D341Med (cell line): ENCODE data around the gene ZNF880.
A peak's percentile ranks its signal among the peaks of the same experiment; 100 is the strongest.
"Not testable (repeated sequence)": the region's sequence is repeated elsewhere in the genome, so short reads cannot be mapped to it uniquely, and the experiment has no call there.

ENCODE experiments used
- DNase-seq: peaks from one replicate; pipeline ENCODE4 v3.0.0; 2012; ENCODE audit warnings: low spot score

The ZNF880 gene

GRCh38 chr19:52369559-52370340, at the start of gene ZNF880:
Gene ZNF880, plus strand, starts transcription at chr19:52369923. Its CDS starts 43 bp downstream, at chr19:52369966.
- DNase-seq: peak; percentile 93

GRCh38 chr19:52322429-52322828, 47.3 kb upstream of the ZNF880 start:
- DNase-seq: no peak

GRCh38 chr19:52331757-52332156, 38.0 kb upstream of the ZNF880 start:
- no peak for DNase-seq

GRCh38 chr19:52335768-52336116, 34.0 kb upstream of the ZNF880 start:
- no peak for DNase-seq

- DNase-seq: peak; percentile 96
These were observed 33.5 kb upstream of the ZNF880 start, which contains the start of gene ZNF610 for GRCh38 chr19:52336117-52336790. Gene ZNF610, plus strand, starts transcription at chr19:52336243. Its CDS starts 12,930 bp downstream, at chr19:52349173.

- DNase-seq: no peak
These were observed 32.8 kb upstream of the ZNF880 start for GRCh38 chr19:52336791-52337381.

GRCh38 chr19:52339022-52339421, 30.7 kb upstream of the ZNF880 start:
- DNase-seq: not testable (repeated sequence)

- DNase-seq: peak; percentile 68
These were observed 26.2 kb upstream of the ZNF880 start for GRCh38 chr19:52343548-52343947.

- DNase-seq: no peak
These were observed 24.6 kb upstream of the ZNF880 start for GRCh38 chr19:52345162-52345561.

GRCh38 chr19:52351512-52351911, 18.2 kb upstream of the ZNF880 start:
- peak; percentile 42 for DNase-seq

GRCh38 chr19:52366414-52366824, 3.3 kb upstream of the ZNF880 start:
- no peak for DNase-seq

- no peak for DNase-seq
These were observed 603 bp downstream of the ZNF880 start for GRCh38 chr19:52370341-52370710.

- peak; percentile 21 for DNase-seq
These were observed 21.4 kb downstream of the ZNF880 start for GRCh38 chr19:52391135-52391534.

- DNase-seq: peak; percentile 99
These were observed 27.8 kb downstream of the ZNF880 start, which contains the start of gene ZNF528 for GRCh38 chr19:52397310-52398080. Gene ZNF528, plus strand, starts transcription at chr19:52397849. Its CDS starts 4,165 bp downstream, at chr19:52402014.

- peak; percentile 62 for DNase-seq
These were observed 28.3 kb downstream of the ZNF880 start for GRCh38 chr19:52398081-52398441.

GRCh38 chr19:52410276-52410675, 40.6 kb downstream of the ZNF880 start:
- no peak for DNase-seq

GRCh38 chr19:52415711-52416110, 46.0 kb downstream of the ZNF880 start:
- no peak for DNase-seq

- no peak for DNase-seq
These were observed 59.2 kb downstream of the ZNF880 start, which contains the start of gene ZNF534 for GRCh38 chr19:52428937-52429336. Gene ZNF534, plus strand, starts transcription at chr19:52429148. Its CDS starts 2,327 bp downstream, at chr19:52431475.
